Measurements from ENCODE around the gene SIN3B.

- TF ChIP-seq, protein P1, sequence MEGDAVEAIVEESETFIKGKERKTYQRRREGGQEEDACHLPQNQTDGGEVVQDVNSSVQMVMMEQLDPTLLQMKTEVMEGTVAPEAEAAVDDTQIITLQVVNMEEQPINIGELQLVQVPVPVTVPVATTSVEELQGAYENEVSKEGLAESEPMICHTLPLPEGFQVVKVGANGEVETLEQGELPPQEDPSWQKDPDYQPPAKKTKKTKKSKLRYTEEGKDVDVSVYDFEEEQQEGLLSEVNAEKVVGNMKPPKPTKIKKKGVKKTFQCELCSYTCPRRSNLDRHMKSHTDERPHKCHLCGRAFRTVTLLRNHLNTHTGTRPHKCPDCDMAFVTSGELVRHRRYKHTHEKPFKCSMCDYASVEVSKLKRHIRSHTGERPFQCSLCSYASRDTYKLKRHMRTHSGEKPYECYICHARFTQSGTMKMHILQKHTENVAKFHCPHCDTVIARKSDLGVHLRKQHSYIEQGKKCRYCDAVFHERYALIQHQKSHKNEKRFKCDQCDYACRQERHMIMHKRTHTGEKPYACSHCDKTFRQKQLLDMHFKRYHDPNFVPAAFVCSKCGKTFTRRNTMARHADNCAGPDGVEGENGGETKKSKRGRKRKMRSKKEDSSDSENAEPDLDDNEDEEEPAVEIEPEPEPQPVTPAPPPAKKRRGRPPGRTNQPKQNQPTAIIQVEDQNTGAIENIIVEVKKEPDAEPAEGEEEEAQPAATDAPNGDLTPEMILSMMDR (IDR thresholded peaks at IDR 0.05): no peak
- TF ChIP-seq POLR2AphosphoS5 (IDR thresholded peaks at IDR 0.05) (no peak), POLR2A (IDR thresholded peaks at IDR 0.05) (no peak)
Measured at GRCh38 chr19:16801600-16802013, 27.6 kb upstream of the SIN3B start.

Data from transverse colon (tissue), 4 donors.